Loucy (cell line): Measurements from ENCODE around the gene ZNF548.

ENCODE experiments used
- H2AFZ ChIP-seq: fragments of 200-600 bp; sonication (generic); 2 replicates; pipeline ENCODE4 v1.6.0; 2016; ENCODE audit warnings: antibody characterized with exemption, mild to moderate bottlenecking, low read length, moderate library complexity
- H3F3A ChIP-seq: fragments of 200-600 bp; 2 replicates; pipeline ENCODE4 v1.6.0; 2016; ENCODE audit warnings: antibody characterized with exemption, low read depth, mild to moderate bottlenecking
- H3K27me3 ChIP-seq: fragments of 200-600 bp; sonication (generic); 2 replicates; pipeline ENCODE4 v1.6.1; 2014; ENCODE audit warnings: low read length, mild to moderate bottlenecking; ENCODE audit not compliant: insufficient read depth, poor library complexity, severe bottlenecking
- H3K36me3 ChIP-seq: fragments of 200-600 bp; sonication (generic); 2 replicates; pipeline ENCODE4 v1.6.1; 2016; ENCODE audit warnings: low read length; ENCODE audit not compliant: insufficient read depth
- H3K4me1 ChIP-seq: fragments of 200-600 bp; sonication (generic); 2 replicates; pipeline ENCODE4 v1.5.1; 2014; ENCODE audit warnings: low read length, mild to moderate bottlenecking; ENCODE audit not compliant: insufficient read depth, poor library complexity, severe bottlenecking
- H3K4me2 ChIP-seq: fragments of 200-600 bp; sonication (generic); 2 replicates; pipeline ENCODE4 v1.6.0; 2014; ENCODE audit warnings: antibody characterized with exemption, low read length, low read depth, mild to moderate bottlenecking; ENCODE audit not compliant: poor library complexity, severe bottlenecking
- H3K4me3 ChIP-seq: fragments of 200-600 bp; sonication (generic); 2 replicates; pipeline ENCODE4 v1.5.1; 2014; ENCODE audit warnings: low read length, mild to moderate bottlenecking, mixed read lengths; ENCODE audit not compliant: poor library complexity, severe bottlenecking
- H3K79me2 ChIP-seq: fragments of 200-600 bp; sonication (generic); 2 replicates; pipeline ENCODE4 v1.6.1; 2014; ENCODE audit warnings: low read length; ENCODE audit not compliant: insufficient read depth
- H3K9ac ChIP-seq: fragments of 200-600 bp; sonication (generic); 2 replicates; pipeline ENCODE4 v1.6.0; 2014; ENCODE audit warnings: mild to moderate bottlenecking, low read depth, low read length, moderate library complexity; ENCODE audit not compliant: poor library complexity, severe bottlenecking
- H3K9me2 ChIP-seq: fragments of 200-600 bp; sonication (generic); replicated peaks from 2 replicates; pipeline ENCODE4 v1.6.1; 2016; ENCODE audit warnings: low read depth, low read length, mixed read lengths
- H3K9me3 ChIP-seq: fragments of 200-600 bp; sonication (generic); 2 replicates; pipeline ENCODE4 v1.6.1; 2014; ENCODE audit warnings: mild to moderate bottlenecking, antibody characterized with exemption, low read length, low read depth; ENCODE audit not compliant: insufficient read depth
- H4K20me1 ChIP-seq: fragments of 200-600 bp; sonication (generic); 2 replicates; pipeline ENCODE4 v1.6.0; 2014; ENCODE audit warnings: antibody characterized with exemption, low read length, mild to moderate bottlenecking; ENCODE audit not compliant: insufficient read depth, poor library complexity, severe bottlenecking
- EZH2phosphoT487 ChIP-seq: fragments of 200-600 bp; IDR thresholded peaks from 2 replicates; pipeline ENCODE4 v1.6.1; 2018; ENCODE audit warnings: antibody characterized with exemption, mild to moderate bottlenecking, moderate library complexity, borderline replicate concordance
- TF ChIP-seq, protein P1 (sequence below): fragments of 200-600 bp; sonication (generic); conservative IDR thresholded peaks from 2 replicates; pipeline ENCODE4 v1.5.1; 2014; ENCODE audit warnings: mild to moderate bottlenecking, antibody characterized with exemption, low read length

Gene ZNF548

GRCh38 chr19:57350877-57351805, 38.5 kb upstream of the ZNF548 start, which contains the start of gene ZNF304:
ZNF304 (plus strand) TSS chr19:57351271; CDS start chr19:57351665, 394 bp downstream.
- H4K20me1 ChIP-seq = peaks cover 5% of the 10 kb centered on the region
- H3K79me2 ChIP-seq = peaks cover 28% of the 10 kb centered on the region
- H3F3A ChIP-seq = no peaks in the 10 kb centered on the region

DNA sequence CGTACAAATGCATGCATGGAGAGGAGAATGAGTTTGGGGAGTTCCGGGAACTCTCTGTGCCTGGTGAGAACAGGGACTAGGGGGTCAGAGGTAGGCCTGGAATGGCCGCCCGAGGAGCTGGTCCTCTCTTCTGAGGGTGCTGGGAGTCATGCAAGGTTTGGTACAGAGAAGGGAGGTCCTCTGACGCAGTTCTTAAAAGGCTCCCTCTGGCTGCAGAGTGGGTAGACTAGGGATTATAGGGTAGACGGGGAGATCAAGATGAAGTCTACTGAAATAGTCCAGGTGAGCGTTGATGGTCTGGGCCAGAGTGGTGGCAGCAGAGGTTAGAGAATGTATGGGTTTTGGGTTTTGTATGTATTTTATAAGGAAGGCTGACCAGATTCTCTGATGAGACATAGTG, 37.8 kb upstream of the ZNF548 start:
- Histone ChIP-seq H3K9ac (peak overlapping the region; percentile 85), H3K9me2 (no peaks in the 10 kb centered on the region; the same call in 1 of the 2 replicates), H3K9me3 (no peaks in the 10 kb centered on the region), H3F3A (no peaks in the 10 kb centered on the region), H3K79me2 (peaks cover 28% of the 10 kb centered on the region), H3K4me2 (peak overlapping the region; percentile 79), H4K20me1 (peaks cover 5% of the 10 kb centered on the region), H3K36me3 (peaks cover 22% of the 10 kb centered on the region; the same call in 1 of the 2 replicates), H2AFZ (no peak overlapping the region), H3K4me3 (peak overlapping the region; percentile 81), H3K4me1 (peaks cover 12% of the 10 kb centered on the region), H3K27me3 (no peaks in the 10 kb centered on the region)
- TF ChIP-seq, protein P1, sequence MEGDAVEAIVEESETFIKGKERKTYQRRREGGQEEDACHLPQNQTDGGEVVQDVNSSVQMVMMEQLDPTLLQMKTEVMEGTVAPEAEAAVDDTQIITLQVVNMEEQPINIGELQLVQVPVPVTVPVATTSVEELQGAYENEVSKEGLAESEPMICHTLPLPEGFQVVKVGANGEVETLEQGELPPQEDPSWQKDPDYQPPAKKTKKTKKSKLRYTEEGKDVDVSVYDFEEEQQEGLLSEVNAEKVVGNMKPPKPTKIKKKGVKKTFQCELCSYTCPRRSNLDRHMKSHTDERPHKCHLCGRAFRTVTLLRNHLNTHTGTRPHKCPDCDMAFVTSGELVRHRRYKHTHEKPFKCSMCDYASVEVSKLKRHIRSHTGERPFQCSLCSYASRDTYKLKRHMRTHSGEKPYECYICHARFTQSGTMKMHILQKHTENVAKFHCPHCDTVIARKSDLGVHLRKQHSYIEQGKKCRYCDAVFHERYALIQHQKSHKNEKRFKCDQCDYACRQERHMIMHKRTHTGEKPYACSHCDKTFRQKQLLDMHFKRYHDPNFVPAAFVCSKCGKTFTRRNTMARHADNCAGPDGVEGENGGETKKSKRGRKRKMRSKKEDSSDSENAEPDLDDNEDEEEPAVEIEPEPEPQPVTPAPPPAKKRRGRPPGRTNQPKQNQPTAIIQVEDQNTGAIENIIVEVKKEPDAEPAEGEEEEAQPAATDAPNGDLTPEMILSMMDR = no peak
- TF ChIP-seq EZH2phosphoT487 = no peak

More at GRCh38 chr19:57350877-57351805, 38.5 kb upstream of the ZNF548 start, which contains the start of gene ZNF304:
- Histone ChIP-seq H3K9ac (peak within 1 kb of the TSS; percentile 85), H3K9me2 (no peaks in the 10 kb centered on the region; the same call in 1 of the 2 replicates), H3K4me2 (peak within 1 kb of the TSS; percentile 80), H3K4me1 (peaks cover 12% of the 10 kb centered on the region), H3K9me3 (no peaks in the 10 kb centered on the region), H3K27me3 (no peaks in the 10 kb centered on the region), H2AFZ (peak within 1 kb of the TSS; percentile 98), H3K36me3 (peaks cover 15% of the 10 kb centered on the region; the same call in 1 of the 2 replicates), H3K4me3 (peak within 1 kb of the TSS; percentile 81)
- TF ChIP-seq, protein P1 = no peak
- TF ChIP-seq EZH2phosphoT487 = no peak

DNA sequence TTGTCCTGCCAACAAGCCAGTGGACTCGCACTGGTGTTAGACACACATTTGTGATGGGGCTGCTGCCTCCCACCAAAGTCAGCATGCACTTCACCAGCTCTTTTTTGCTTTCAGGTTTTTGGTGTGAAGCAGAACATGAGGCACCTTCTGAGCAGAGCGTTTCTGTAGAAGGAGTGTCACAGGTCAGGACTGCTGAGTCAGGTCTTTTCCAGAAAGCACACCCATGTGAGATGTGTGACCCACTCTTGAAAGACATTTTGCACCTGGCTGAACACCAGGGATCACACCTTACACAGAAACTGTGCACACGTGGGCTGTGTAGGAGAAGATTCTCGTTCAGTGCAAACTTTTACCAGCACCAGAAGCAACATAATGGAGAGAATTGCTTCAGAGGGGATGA, 33.7 kb upstream of the ZNF548 start:
- no peaks in the 10 kb centered on the region for H3K9me3 ChIP-seq
- TF ChIP-seq, protein P1 = no peak
- no peak for TF ChIP-seq EZH2phosphoT487

More for the DNA sequence above, 33.7 kb upstream of the ZNF548 start:
- H3K4me1 ChIP-seq = peaks cover 7% of the 10 kb centered on the region
- no peaks in the 10 kb centered on the region; the same call in 1 of the 2 replicates for H3F3A ChIP-seq
- no peak overlapping the region for H3K4me3 ChIP-seq
- peaks cover 34% of the 10 kb centered on the region; the same call in 1 of the 2 replicates for H3K36me3 ChIP-seq
- no peak overlapping the region for H2AFZ ChIP-seq
- H4K20me1 ChIP-seq = peaks cover 5% of the 10 kb centered on the region
- H3K9me2 ChIP-seq = no peaks in the 10 kb centered on the region
- H3K9ac ChIP-seq = no peak overlapping the region
- H3K4me2 ChIP-seq = no peak overlapping the region
- H3K27me3 ChIP-seq = no peaks in the 10 kb centered on the region
- H3K79me2 ChIP-seq = peaks cover 28% of the 10 kb centered on the region
